Vagina (tissue), 2 donors: ENCODE results near the gene ANKLE1. TPM values are rescaled to one million over a fixed set of nuclear protein-coding genes. Genes with fewer than 3 reads are reported as not detected.

ENCODE experiments used
- DNase-seq, 2 donors: peaks; one replicate each; pipeline ENCODE4 v3.0.0-alpha.2; 2017; ENCODE audit errors: extremely low spot score in 2 of 2
- H3K27ac ChIP-seq: fragments of 200-600 bp; sonication (generic); one replicate; pipeline ENCODE4 v1.5.1; 2019
- H3K27me3 ChIP-seq: fragments of 200-600 bp; sonication (generic); one replicate; pipeline ENCODE4 v1.5.1; 2019
- H3K36me3 ChIP-seq, 2 donors: fragments of 200-600 bp; sonication (generic); one replicate each; pipeline ENCODE4 v1.5.1; 2017 to 2019
- H3K4me1 ChIP-seq: fragments of 200-600 bp; sonication (generic); one replicate; pipeline ENCODE4 v1.5.1; 2019
- H3K4me3 ChIP-seq, 2 donors: fragments of 200-600 bp; sonication (generic); 1 replicate in 1 of 2; 2 replicates in 1 of 2; pipeline ENCODE4 v1.5.1; 2016 to 2019
- H3K9me3 ChIP-seq: fragments of 200-600 bp; sonication (generic); one replicate; pipeline ENCODE4 v1.5.1; 2019
- CTCF ChIP-seq, 3 experiments: fragments of 450-650 bp in 2 of 3; fragments of 200-600 bp in 1 of 3; sonication (generic) in 1 of 3; IDR thresholded peaks; one replicate each; pipeline ENCODE4 v1.5.1; 2017 to 2019; ENCODE audit warnings: antibody characterized with exemption in 3 of 3, mild to moderate bottlenecking in 2 of 3, moderate library complexity in 2 of 3
- POLR2A ChIP-seq, 2 donors: fragments of 450-650 bp; IDR thresholded peaks; one replicate each; pipeline ENCODE4 v1.6.1; 2017; ENCODE audit warnings: antibody characterized with exemption in 2 of 2, mild to moderate bottlenecking in 2 of 2, moderate library complexity in 2 of 2
- POLR2AphosphoS5 ChIP-seq, 2 donors: sonication (generic); formaldehyde crosslinking; IDR thresholded peaks; one replicate each; pipeline ENCODE4 v1.9.0; 2017; ENCODE audit warnings: antibody characterized with exemption in 2 of 2, mild to moderate bottlenecking in 2 of 2, low read depth in 1 of 2; ENCODE audit not compliant: insufficient read depth in 1 of 2
- intact Hi-C: fragments of 100-400 bp; cut with DNase I; formaldehyde crosslinking; loops from one replicate; pipeline ENCODE4 v1.15.1; 2023
- total RNA-seq: library from RNA; depleted of rRNA; stranded (reverse); fragments of >200 nt; gene quantifications from one replicate; pipeline ENCODE4 v1.2.3, GENCODE V29; 2016

ANKLE1 gene
- total RNA-seq, 1 donor from 2014 or later = 2.9 TPM

- Histone ChIP-seq H3K36me3 (no peaks in the 10 kb centered on the region), H3K4me3 (peak overlapping the region; percentile 64 to 69), H3K9me3 (no peaks in the 10 kb centered on the region), H3K27me3 (no peaks in the 10 kb centered on the region), H3K27ac (peak overlapping the region; percentile 92), H3K4me1 (peaks cover 67% of the 10 kb centered on the region)
- TF ChIP-seq CTCF (IDR thresholded peaks at IDR 0.05) (no peak), POLR2A (IDR thresholded peaks at IDR 0.05) (no peak), POLR2AphosphoS5 (IDR thresholded peaks at IDR 0.05; ENCODE audit: insufficient read depth in 1 of 2, low read depth in 1 of 2) (no peak)
- no peak for DNase-seq
- intact Hi-C loops = no loop called here
These were observed 24.6 kb downstream of the ANKLE1 start for GRCh38 chr19:17306285-17306714.

- Histone ChIP-seq H3K36me3 (peaks cover 0 to 5% of the 10 kb centered on the region in 2 donors), H3K4me1 (peaks cover 74% of the 10 kb centered on the region), H3K9me3 (no peaks in the 10 kb centered on the region), H3K4me3 (no peak overlapping the region), H3K27me3 (no peaks in the 10 kb centered on the region), H3K27ac (no peak overlapping the region)
- DNase-seq = no peak
- TF ChIP-seq POLR2A (IDR thresholded peaks at IDR 0.05) (no peak), POLR2AphosphoS5 (IDR thresholded peaks at IDR 0.05; ENCODE audit: insufficient read depth in 1 of 2, low read depth in 1 of 2) (no peak), CTCF (IDR thresholded peaks at IDR 0.05) (no peak)
- intact Hi-C loops = no loop called here
These were observed 26.2 kb downstream of the ANKLE1 start for GRCh38 chr19:17307876-17308377.

GRCh38 chr19:17309198-17309964, 27.7 kb downstream of the ANKLE1 start, which contains the start of gene DDA1:
Gene DDA1 (plus strand): TSS chr19:17309563. CDS start chr19:17309655, 92 bp downstream.
- peak within 1 kb of the TSS; percentile 86 to 88 for H3K4me3 ChIP-seq
- H3K27ac ChIP-seq = peak within 1 kb of the TSS; percentile 74
- DNase-seq = peak; percentile 98 to 99
- peak; percentile 80 to 98 for TF ChIP-seq POLR2AphosphoS5 (IDR thresholded peaks at IDR 0.05; ENCODE audit: insufficient read depth in 1 of 2, low read depth in 1 of 2)
- TF ChIP-seq CTCF (IDR thresholded peaks at IDR 0.05) = no peak
- TF ChIP-seq POLR2A (IDR thresholded peaks at IDR 0.05) = peak in 1 of 2 donors; percentile 17
- H3K4me1 ChIP-seq = peaks cover 61% of the 10 kb centered on the region
- intact Hi-C loops = no loop called here
- peaks cover 0 to 12% of the 10 kb centered on the region in 2 donors for H3K36me3 ChIP-seq
- no peaks in the 10 kb centered on the region for H3K27me3 ChIP-seq
- no peaks in the 10 kb centered on the region for H3K9me3 ChIP-seq

GRCh38 chr19:17309965-17310461, 28.3 kb downstream of the ANKLE1 start:
- H3K36me3 ChIP-seq = peaks cover 0 to 17% of the 10 kb centered on the region in 2 donors
- TF ChIP-seq CTCF (IDR thresholded peaks at IDR 0.05) = no peak
- no peak for TF ChIP-seq POLR2AphosphoS5 (IDR thresholded peaks at IDR 0.05; ENCODE audit: insufficient read depth in 1 of 2, low read depth in 1 of 2)
- TF ChIP-seq POLR2A (IDR thresholded peaks at IDR 0.05) = no peak
- H3K4me1 ChIP-seq = peaks cover 54% of the 10 kb centered on the region
- intact Hi-C loops = no loop called here
- no peaks in the 10 kb centered on the region for H3K27me3 ChIP-seq
- peak overlapping the region; percentile 74 for H3K27ac ChIP-seq
- no peak for DNase-seq
- no peaks in the 10 kb centered on the region for H3K9me3 ChIP-seq
- peak overlapping the region; percentile 86 to 88 for H3K4me3 ChIP-seq
